NCI-H510A treated with DMSO at 0.1 percent for 48 hours (cell line): ENCODE measurements around the gene TNS3.
"Not testable (repeated sequence)": the region's sequence is repeated elsewhere in the genome, so short reads cannot be mapped to it uniquely, and the experiment has no call there.

Experiments used
- DNase-seq: peaks from one replicate; lab custom pipeline; 2025; lab: John Stamatoyannopoulos, UW

The TNS3 gene

GRCh38 chr7:47581804-47582763 lies at the start of gene TNS3:
Gene TNS3 (minus strand): TSS chr7:47582111. CDS start chr7:47439636, 142,475 bp downstream.
- no peak for DNase-seq

DNA sequence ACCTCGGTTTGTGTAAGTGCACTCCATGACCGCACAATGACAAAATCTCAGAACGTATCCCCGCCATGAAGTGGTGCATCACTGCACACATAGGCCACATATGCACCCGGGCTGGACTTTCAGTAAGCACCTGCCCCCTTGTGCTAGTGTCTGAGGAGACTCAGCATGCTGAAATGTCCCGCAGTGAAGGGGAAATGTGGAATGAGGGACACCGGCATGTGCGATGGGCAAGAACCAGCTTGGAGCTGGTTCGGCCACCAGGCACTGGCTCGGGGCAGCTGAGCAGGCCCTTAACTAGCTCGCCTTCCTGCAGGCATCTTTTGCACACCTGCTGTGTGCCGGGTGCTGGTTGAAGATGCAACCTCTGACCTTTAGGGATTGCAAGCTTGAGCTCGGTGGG lies 49.8 kb upstream of the TNS3 start:
- no peak for DNase-seq

- DNase-seq, result no peak
Measured at GRCh38 chr7:47627580-47628283, 45.8 kb upstream of the TNS3 start.

DNA sequence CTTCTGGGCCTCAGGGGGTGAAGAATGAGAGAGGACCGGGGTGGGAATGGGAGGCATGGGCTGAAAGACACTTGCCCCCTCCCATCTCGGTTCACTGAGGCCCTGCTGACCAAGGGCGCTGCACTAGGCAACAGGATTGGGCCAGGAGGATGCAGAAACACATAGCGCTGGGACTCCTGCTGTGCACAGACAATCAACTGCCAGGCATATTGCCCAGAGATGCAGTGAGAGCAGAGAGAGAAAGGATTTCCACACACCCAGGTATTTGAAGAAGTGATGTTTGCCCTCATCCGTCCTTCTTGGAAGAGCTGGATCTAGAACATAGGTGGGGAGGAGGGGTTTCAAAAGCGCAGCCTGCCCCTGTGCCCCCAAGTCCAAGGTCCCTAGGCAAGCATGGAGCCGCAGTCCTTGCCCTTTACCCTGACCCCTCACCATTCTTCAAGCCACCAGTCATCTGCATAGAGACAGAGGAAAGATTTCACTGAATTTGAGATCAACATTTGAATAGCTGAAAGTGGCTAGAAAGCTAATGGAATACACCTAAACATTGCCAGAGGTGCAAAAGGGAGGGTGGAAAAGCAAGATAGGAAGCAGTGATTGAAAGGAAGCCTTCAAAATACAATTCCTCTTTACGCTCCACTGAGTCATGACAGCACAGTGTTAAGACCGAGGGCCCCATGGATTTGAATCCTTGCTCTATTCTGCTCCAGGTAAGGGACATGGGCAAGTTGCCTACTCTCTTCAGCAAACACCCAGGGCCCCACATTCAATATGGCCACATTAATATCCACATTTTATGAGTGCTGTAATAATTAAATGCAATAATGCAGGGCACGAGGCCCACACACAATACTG lies 44.2 kb upstream of the TNS3 start:
- DNase-seq, result no peak

DNA sequence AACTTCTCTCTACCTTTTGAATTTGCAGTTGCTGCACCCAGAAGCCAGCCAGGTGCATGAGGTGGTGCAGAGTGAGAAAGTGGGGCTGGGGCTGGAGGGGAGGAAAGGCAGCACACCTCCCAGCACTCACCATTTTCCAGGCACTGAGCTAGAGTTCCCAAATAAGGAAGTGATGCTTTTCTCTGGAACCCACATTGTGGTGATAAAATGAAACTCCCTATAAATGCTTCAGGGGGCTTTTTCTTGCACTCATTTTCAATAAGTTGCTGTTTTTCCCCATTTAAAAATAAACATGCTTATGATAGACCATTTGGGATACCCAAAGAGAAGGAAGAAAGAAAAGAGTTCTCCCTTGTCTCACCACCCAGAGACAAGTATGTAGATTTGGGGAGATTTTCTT lies 42.8 kb upstream of the TNS3 start:
- DNase-seq, result no peak

GRCh38 chr7:47622946-47623640 lies 41.2 kb upstream of the TNS3 start:
- peak; percentile 17 for DNase-seq

DNA sequence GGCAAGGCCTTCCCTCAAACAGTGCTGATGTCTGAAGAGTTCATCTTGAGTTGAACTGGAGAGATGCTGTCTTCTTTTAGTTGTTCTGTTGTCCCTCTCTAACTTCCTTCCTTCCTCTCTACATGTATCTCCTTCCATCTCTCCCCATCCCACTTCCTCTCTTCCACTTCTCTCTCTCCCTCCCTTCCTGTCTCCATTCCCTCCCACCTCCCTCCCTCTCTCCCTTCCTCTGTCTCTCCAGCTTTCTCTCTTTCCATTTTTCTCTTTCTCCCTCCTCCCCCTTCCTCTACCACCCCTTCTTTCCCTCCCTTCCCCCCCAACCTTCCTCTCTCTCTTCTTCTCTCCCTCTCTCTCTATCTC lies 40.7 kb upstream of the TNS3 start:
- no peak for DNase-seq

DNA sequence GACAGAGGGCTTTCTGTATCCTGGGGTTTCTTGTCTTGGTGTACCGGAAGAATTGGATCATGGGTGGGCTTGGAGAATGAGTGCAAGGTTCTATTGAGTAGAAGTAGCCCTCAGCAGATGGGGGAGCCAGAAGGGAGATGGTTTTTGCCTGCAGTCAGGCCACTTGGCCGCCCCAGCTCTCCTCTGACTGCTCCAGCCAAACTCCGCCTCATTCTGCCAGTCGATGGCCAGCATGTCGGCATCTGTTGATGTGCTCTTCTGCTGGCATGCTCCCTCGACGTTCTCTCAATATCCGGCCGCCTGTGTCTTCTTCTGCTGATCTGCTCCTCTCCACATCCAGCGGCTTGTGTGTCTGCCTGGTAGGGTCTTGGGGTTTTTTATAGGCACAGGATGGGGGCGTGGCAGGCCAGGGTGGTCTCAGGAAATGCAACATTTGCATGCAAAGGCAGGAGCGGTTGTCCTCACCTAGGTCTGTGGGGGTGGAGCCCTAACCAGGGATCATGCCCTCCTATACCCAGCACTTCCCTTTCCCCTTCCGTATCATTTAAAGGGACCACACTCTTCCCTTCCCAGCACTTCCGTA lies 40.2 kb upstream of the TNS3 start:
- no peak for DNase-seq

- DNase-seq, result no peak
Measured at GRCh38 chr7:47621347-47621746, 39.4 kb upstream of the TNS3 start.

DNA sequence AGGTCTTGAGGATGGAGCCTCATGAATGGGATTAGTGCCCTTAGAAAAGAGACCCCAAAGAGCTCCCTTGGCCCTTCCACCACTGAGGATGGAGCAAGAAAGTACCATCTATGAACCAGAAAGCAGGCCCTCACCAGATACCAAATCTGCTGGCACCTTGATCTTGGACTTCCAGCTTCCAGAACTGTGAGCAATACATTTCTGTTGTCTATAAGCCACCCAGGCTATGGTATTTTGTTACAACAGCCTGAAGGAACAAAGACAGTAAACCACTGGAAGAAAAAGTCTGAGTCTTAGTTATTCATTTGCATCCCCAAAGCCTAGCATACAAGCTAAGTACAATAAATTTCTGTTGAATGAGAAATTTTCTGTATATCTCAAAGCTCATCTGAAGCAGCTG lies 37.9 kb upstream of the TNS3 start:
- DNase-seq, result no peak

DNA sequence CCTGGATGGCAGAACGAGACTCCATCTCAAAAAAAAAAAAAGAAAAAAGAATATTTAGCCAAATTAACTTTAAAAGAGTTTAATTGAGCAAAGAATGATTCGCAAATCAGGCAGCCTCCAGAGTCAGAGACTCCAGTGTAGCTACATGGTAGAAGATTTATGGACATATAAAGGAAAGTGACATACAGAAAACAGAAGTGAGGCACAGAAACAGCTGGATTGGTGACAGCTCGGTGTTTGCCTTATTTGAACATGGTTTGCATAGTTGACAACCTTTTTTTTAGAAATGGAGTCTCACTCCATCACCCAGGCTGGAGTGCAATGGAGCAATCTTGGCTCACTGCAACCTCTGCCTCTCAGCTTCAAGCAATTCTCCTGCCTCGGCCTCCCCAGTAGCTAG lies 35.2 kb upstream of the TNS3 start:
- no peak for DNase-seq

DNA sequence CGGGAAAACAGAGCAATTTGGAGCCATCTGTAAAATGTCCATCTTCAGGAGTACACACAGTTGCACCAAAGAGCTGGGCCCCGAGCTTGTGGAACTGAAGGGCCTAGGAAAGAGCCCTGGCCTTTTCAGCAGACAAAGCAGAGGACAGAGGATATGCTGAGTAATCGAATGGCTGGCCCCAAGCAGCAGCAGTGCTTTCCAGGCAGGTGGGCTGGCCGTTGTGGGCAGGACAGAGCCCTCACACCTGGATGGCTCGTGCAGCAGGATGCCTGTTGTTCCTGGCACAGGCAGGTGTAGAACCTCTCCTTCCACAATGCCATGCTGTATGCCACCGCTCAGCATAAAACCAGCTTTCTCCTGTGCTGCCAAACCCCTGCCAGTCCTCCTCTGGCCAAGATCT lies 32.5 kb upstream of the TNS3 start:
- no peak for DNase-seq

- no peak for DNase-seq
Measured at GRCh38 chr7:47611045-47611511, 29.2 kb upstream of the TNS3 start.

DNA sequence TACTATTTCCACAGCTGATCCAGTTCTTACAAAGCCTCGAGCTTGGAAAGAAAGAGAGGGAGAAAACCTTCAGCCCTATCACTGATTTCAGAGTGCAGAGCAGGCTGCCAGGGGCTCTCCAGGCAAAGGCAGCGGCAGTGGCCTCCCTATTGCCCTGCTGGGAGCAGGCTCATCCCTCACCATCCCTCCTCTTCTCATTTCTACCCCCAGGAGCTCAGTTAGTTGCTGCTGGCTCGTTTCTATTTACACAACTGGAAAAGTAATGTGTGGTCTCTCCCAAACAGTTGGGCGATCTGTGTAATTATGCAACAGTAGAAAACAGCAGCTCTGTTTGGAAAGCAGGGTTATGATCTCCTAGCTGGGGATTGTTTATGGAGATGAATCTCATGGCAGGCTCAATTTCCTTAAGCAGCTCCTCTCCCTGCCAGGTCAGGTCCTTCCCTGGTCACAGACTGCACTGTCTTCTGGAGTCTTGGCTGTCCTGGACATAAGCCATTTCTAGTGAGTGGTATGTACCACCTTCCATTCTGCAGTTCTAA lies 28.7 kb upstream of the TNS3 start:
- DNase-seq, result no peak

- DNase-seq, result no peak
Measured at GRCh38 chr7:47609803-47610452, 28.0 kb upstream of the TNS3 start.

DNA sequence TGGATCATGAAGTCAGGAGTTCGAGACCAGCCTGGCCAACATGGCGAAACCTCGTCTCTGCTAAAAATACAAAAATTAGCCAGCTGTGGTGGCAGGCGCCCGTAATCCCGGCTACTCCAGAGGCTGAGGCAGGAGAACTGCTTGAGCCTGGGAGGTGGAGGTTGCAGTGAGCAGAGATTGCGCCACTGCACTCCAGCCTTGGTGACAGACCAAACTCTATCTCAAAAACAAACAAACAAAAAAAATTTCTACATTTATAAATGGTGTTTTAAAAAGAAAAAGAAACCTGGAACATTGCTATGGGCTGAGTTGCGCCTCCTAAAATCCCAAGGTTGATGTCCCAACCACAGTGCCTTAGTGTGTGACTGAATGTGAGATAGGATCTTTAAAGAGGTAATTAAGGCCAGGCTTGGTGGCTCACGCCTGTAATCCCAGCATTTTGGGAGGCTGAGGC lies 24.7 kb upstream of the TNS3 start:
- not testable (repeated sequence) for DNase-seq

GRCh38 chr7:47605816-47606575 lies 24.1 kb upstream of the TNS3 start:
- DNase-seq, result no peak

- DNase-seq, result no peak
Measured at GRCh38 chr7:47604496-47604890, 22.6 kb upstream of the TNS3 start.

DNA sequence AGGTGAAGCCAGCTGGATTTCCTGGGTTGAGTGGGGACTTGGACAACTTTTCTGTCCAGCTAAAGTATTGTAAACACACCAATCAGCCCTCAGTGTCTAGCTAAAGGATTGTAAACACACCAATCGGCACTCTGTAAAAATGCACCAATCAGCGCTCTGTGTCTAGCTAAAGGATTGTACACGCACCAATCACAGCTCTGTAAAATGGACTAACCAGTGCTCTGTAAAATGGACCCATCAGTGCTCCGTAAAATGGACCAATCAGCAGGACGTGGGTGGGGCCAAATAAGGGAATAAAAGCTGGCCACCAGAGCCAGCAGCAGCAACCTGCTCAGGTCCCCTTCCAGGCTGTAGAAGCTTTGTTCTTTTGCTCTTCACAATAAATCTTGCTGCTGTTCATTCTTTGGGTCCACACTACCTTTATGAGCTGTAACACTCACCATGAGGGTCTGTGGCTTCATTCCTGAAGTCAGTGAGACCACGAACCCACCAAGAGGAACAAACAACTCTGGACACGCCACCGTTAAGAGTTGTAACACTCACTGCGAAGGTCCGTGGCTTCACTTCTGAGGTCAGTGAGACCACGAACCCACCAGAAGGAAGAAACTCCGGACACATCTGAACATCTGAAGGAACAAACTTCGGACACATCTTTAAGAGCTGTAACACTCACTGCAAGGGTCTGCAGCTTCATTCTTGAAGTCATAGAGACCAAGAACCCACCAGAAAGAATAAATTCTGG lies 21.8 kb upstream of the TNS3 start:
- not testable (repeated sequence) for DNase-seq
